H9 (cell line): Measurements from ENCODE around the gene MYO7A. TPM values are rescaled to one million over a fixed set of nuclear protein-coding genes. Genes with fewer than 3 reads are reported as not detected.
A peak's percentile ranks its signal among the peaks of the same experiment; 100 is the strongest.

ENCODE experiments used
- DNase-seq: peaks from one replicate; pipeline ENCODE4 v3.0.0-alpha.2; 2017
- H2AFZ ChIP-seq: one replicate; pipeline ENCODE4 v1.6.1; 2013; ENCODE audit warnings: mild to moderate bottlenecking, low read length, control low read depth, moderate library complexity
- H2AK5ac ChIP-seq: 2 replicates; pipeline ENCODE4 v1.6.1; 2013; ENCODE audit warnings: low read length, control low read depth, mixed read lengths; ENCODE audit not compliant: insufficient read length
- H2BK120ac ChIP-seq: one replicate; pipeline ENCODE4 v1.6.1; 2013; ENCODE audit warnings: low read depth, mild to moderate bottlenecking, low read length, control low read depth, inconsistent platforms; ENCODE audit not compliant: poor library complexity, severe bottlenecking
- H2BK12ac ChIP-seq: 2 replicates; pipeline ENCODE4 v1.6.1; 2013; ENCODE audit warnings: low read length, control low read depth, mixed read lengths, low read depth; ENCODE audit not compliant: insufficient read length
- H2BK15ac ChIP-seq: 2 replicates; pipeline ENCODE4 v1.6.1; 2013; ENCODE audit warnings: low read depth, low read length, control low read depth
- H2BK20ac ChIP-seq: one replicate; pipeline ENCODE4 v1.6.1; 2013; ENCODE audit warnings: low read depth, mild to moderate bottlenecking, low read length, control low read depth, inconsistent platforms; ENCODE audit not compliant: poor library complexity, severe bottlenecking
- H2BK5ac ChIP-seq: 2 replicates; pipeline ENCODE4 v1.6.1; 2013; ENCODE audit warnings: low read length, control low read depth, mixed read lengths; ENCODE audit not compliant: insufficient read length
- H3K14ac ChIP-seq: 2 replicates; pipeline ENCODE4 v1.6.1; 2013; ENCODE audit warnings: low read length, control low read depth; ENCODE audit not compliant: insufficient read depth
- H3K18ac ChIP-seq: 2 replicates; pipeline ENCODE4 v1.6.1; 2013; ENCODE audit warnings: low read depth, mild to moderate bottlenecking, mixed read lengths, low read length, control low read depth; ENCODE audit not compliant: insufficient read length
- H3K23ac ChIP-seq: 2 replicates; pipeline ENCODE4 v1.6.1; 2013; ENCODE audit warnings: low read length, control low read depth, mixed read lengths, low read depth; ENCODE audit not compliant: insufficient read length
- H3K23me2 ChIP-seq: 2 replicates; pipeline ENCODE4 v1.6.1; 2013; ENCODE audit warnings: low read depth, mild to moderate bottlenecking, mixed read lengths, low read length, control low read depth; ENCODE audit not compliant: insufficient read length, poor library complexity, severe bottlenecking
- H3K27ac ChIP-seq: 2 replicates; pipeline ENCODE4 v1.5.1; 2013; ENCODE audit warnings: low read length, control low read depth, mixed read lengths, low read depth; ENCODE audit not compliant: insufficient read length
- H3K27me3 ChIP-seq: 2 replicates; pipeline ENCODE4 v1.6.1; 2013; ENCODE audit warnings: low read length, control low read depth, inconsistent platforms; ENCODE audit not compliant: insufficient read depth
- H3K4ac ChIP-seq: 2 replicates; pipeline ENCODE4 v1.6.1; 2013; ENCODE audit warnings: low read depth, mild to moderate bottlenecking, control low read depth, inconsistent platforms, low read length, moderate library complexity
- H3K4me1 ChIP-seq: 2 replicates; pipeline ENCODE4 v1.6.1; 2013; ENCODE audit warnings: low read length, control low read depth, inconsistent platforms; ENCODE audit not compliant: insufficient read depth
- H3K4me2 ChIP-seq: 2 replicates; pipeline ENCODE4 v1.6.1; 2013; ENCODE audit warnings: low read length, control low read depth, mixed read lengths; ENCODE audit not compliant: insufficient read length, insufficient read depth
- H3K56ac ChIP-seq: 2 replicates; pipeline ENCODE4 v1.6.1; 2013; ENCODE audit warnings: low read depth, mild to moderate bottlenecking, mixed read lengths, low read length, control low read depth; ENCODE audit not compliant: insufficient read length
- H3K79me1 ChIP-seq: 2 replicates; pipeline ENCODE4 v1.6.1; 2013; ENCODE audit warnings: low read depth, mild to moderate bottlenecking, moderate library complexity, low read length, control low read depth, inconsistent platforms; ENCODE audit not compliant: insufficient read depth, poor library complexity, severe bottlenecking
- H3K79me2 ChIP-seq: 2 replicates; pipeline ENCODE4 v1.6.1; 2013; ENCODE audit warnings: low read length, control low read depth, inconsistent platforms; ENCODE audit not compliant: insufficient read depth
- H3K9ac ChIP-seq: 2 replicates; pipeline ENCODE4 v1.6.1; 2013; ENCODE audit warnings: low read length, control low read depth, mixed read lengths; ENCODE audit not compliant: insufficient read length; ENCODE audit errors: extremely low read depth
- H3K9me3 ChIP-seq: one replicate; pipeline ENCODE4 v1.6.1; 2013; ENCODE audit warnings: low read depth, low read length, inconsistent platforms; ENCODE audit not compliant: control insufficient read depth
- H3T11ph ChIP-seq: one replicate; pipeline ENCODE4 v1.6.1; 2013; ENCODE audit warnings: mild to moderate bottlenecking, low read length, control low read depth, inconsistent platforms
- H4K20me1 ChIP-seq: one replicate; pipeline ENCODE4 v1.6.1; 2013; ENCODE audit not compliant: control insufficient read depth, insufficient read length, insufficient read depth
- H4K5ac ChIP-seq: 2 replicates; pipeline ENCODE4 v1.6.1; 2013; ENCODE audit warnings: low read depth, mild to moderate bottlenecking, mixed read lengths, low read length, control low read depth; ENCODE audit not compliant: insufficient read length
- H4K8ac ChIP-seq: replicated peaks from 2 replicates; pipeline ENCODE4 v1.6.1; 2013; ENCODE audit warnings: low read length, control low read depth, mixed read lengths, low read depth; ENCODE audit not compliant: insufficient read length
- H4K91ac ChIP-seq: 2 replicates; pipeline ENCODE4 v1.6.1; 2013; ENCODE audit warnings: low read depth, mild to moderate bottlenecking, moderate library complexity, mixed read lengths, low read length, control low read depth; ENCODE audit not compliant: insufficient read length
- H3K27ac Mint-ChIP-seq, 3 experiments: 2 replicates in 2 of 3; 3 replicates in 1 of 3; pipeline ENCODE4 v1.8.0; 2020 to 2021; ENCODE audit warnings: mixed read lengths in 3 of 3, mild to moderate bottlenecking in 1 of 3, moderate library complexity in 1 of 3
- H3K27me3 Mint-ChIP-seq: 2 replicates; pipeline ENCODE4 v1.8.0; 2021; ENCODE audit warnings: low read depth, mild to moderate bottlenecking, moderate library complexity, mixed read lengths
- H3K36me3 Mint-ChIP-seq, 3 experiments: 2 replicates in 2 of 3; 3 replicates in 1 of 3; pipeline ENCODE4 v1.8.0; 2020 to 2021; ENCODE audit warnings: low read depth in 3 of 3, mixed read lengths in 3 of 3; ENCODE audit not compliant: insufficient read depth in 1 of 3
- H3K4me1 Mint-ChIP-seq, 2 experiments: 2 replicates each; pipeline ENCODE4 v1.8.0; 2020; ENCODE audit warnings: mixed read lengths in 2 of 2
- H3K4me3 Mint-ChIP-seq, 2 experiments: 2 replicates in 1 of 2; 3 replicates in 1 of 2; pipeline ENCODE4 v1.8.0; 2020 to 2021; ENCODE audit warnings: mild to moderate bottlenecking in 2 of 2, mixed read lengths in 2 of 2, moderate library complexity in 1 of 2
- H3K9me3 Mint-ChIP-seq, 2 experiments: 2 replicates in 1 of 2; 3 replicates in 1 of 2; pipeline ENCODE4 v1.8.0; 2020; ENCODE audit warnings: mild to moderate bottlenecking in 2 of 2, mixed read lengths in 2 of 2, moderate library complexity in 1 of 2
- CTCF ChIP-seq: fragments of 200-600 bp; sonication (generic); conservative IDR thresholded peaks from 3 replicates; pipeline ENCODE4 v1.8.0; 2021; ENCODE audit warnings: antibody characterized with exemption, mild to moderate bottlenecking
- WGBS: extraction: QIAGEN DNeasy Blood & Tissue Kit; methylation state at CpG from one replicate; pipeline ENCODE4 v1.1.7; 2013; ENCODE audit warnings: missing lambda C conversion rate, low lambda C conversion rate, mixed read lengths; ENCODE audit not compliant: insufficient read length; ENCODE audit errors: extremely low coverage; 5-methylcytosine and 5-hydroxymethylcytosine counted together
- total RNA-seq: library from RNA; stranded (reverse); gene quantifications from 2 replicates; pipeline ENCODE4 v1.2.1, GENCODE V29; 2021

Gene MYO7A
- total RNA-seq, 1 experiment from 2014 or later: 1.6 TPM

GRCh38 chr11:77191823-77192495 is 63.9 kb downstream of the MYO7A start:
- Histone ChIP-seq H2AK5ac (no peak overlapping the region), H3K4me1 (peaks cover 2% of the 10 kb centered on the region; the same call in 1 of the 2 replicates), H3K9ac (no peak overlapping the region), H3K4me2 (no peak overlapping the region), H2BK20ac (no peak overlapping the region), H3K79me1 (no peaks in the 10 kb centered on the region), H3K23ac (no peak overlapping the region), H2BK12ac (no peak overlapping the region), H3K27ac (no peak overlapping the region), H3K56ac (no peak overlapping the region), H3K27me3 (no peaks in the 10 kb centered on the region), H3K23me2 (no peaks in the 10 kb centered on the region), H3K14ac (0 out of 2 replicates have a peak overlapping the region, but pooled peaks have one; percentile 21), H4K91ac (no peak overlapping the region), H3T11ph (no peak overlapping the region), H3K79me2 (no peaks in the 10 kb centered on the region), H2AFZ (no peak overlapping the region), H4K5ac (no peak overlapping the region), H2BK15ac (no peak overlapping the region), H3K4ac (no peak overlapping the region), H2BK120ac (no peak overlapping the region), H4K20me1 (peaks cover 4% of the 10 kb centered on the region), H2BK5ac (no peak overlapping the region), H3K18ac (peak overlapping the region; percentile 8), H3K9me3 (no peaks in the 10 kb centered on the region), H4K8ac (no peak overlapping the region)
- peaks cover 5 to 11% of the 10 kb centered on the region in 2 experiments for H3K4me1 Mint-ChIP-seq
- H3K4me3 Mint-ChIP-seq: peak overlapping the region in 1 of 2 experiments; percentile 63; a peak in 3 of 5 replicates
- WGBS: no CpG with 5 or more reads among the region's 27 CpGs
- no peaks in the 10 kb centered on the region for H3K36me3 Mint-ChIP-seq
- no peaks in the 10 kb centered on the region for H3K9me3 Mint-ChIP-seq
- peak; percentile 99 for TF ChIP-seq CTCF
- peak; percentile 97 for DNase-seq
- H3K27me3 Mint-ChIP-seq: no peaks in the 10 kb centered on the region
- H3K27ac Mint-ChIP-seq: peak overlapping the region in 1 of 3 experiments; percentile 89; a peak in 1 of 7 replicates
